ENCODE results near the gene CDC42BPA.

Gene CDC42BPA

GRCh38 chr1:227364657-227365056 lies 46.4 kb upstream of the CDC42BPA start:
- ATAC-seq: no peak
- TF ChIP-seq ZFP3 (CRISPR knock-in tag; IDR thresholded peaks at IDR 0.05): no peak
- TF ChIP-seq PPARA (CRISPR knock-in tag; IDR thresholded peaks at IDR 0.05; ENCODE audit: borderline replicate concordance): no peak
- no peak for TF ChIP-seq SNAI2 (CRISPR knock-in tag; IDR thresholded peaks at IDR 0.05)
- no peak for TF ChIP-seq OSR1 (CRISPR knock-in tag; IDR thresholded peaks at IDR 0.05)
- TF ChIP-seq ZNF8 (CRISPR knock-in tag; IDR thresholded peaks at IDR 0.05): no peak
- no peak for TF ChIP-seq ZNF565 (CRISPR knock-in tag; conservative IDR thresholded peaks at IDR 0.05; ENCODE audit: low read depth)
- no peak for TF ChIP-seq GLIS3 (CRISPR knock-in tag; IDR thresholded peaks at IDR 0.05)
- no peak for TF ChIP-seq RARB (CRISPR knock-in tag; IDR thresholded peaks at IDR 0.05)
- no peak for TF ChIP-seq ISL1 (CRISPR knock-in tag; IDR thresholded peaks at IDR 0.05)
- TF ChIP-seq CSDC2 (CRISPR knock-in tag; IDR thresholded peaks at IDR 0.05): no peak
- TF ChIP-seq ARNTL (CRISPR knock-in tag; IDR thresholded peaks at IDR 0.05; ENCODE audit: borderline replicate concordance, low read depth): no peak
- TF ChIP-seq, protein P1, sequence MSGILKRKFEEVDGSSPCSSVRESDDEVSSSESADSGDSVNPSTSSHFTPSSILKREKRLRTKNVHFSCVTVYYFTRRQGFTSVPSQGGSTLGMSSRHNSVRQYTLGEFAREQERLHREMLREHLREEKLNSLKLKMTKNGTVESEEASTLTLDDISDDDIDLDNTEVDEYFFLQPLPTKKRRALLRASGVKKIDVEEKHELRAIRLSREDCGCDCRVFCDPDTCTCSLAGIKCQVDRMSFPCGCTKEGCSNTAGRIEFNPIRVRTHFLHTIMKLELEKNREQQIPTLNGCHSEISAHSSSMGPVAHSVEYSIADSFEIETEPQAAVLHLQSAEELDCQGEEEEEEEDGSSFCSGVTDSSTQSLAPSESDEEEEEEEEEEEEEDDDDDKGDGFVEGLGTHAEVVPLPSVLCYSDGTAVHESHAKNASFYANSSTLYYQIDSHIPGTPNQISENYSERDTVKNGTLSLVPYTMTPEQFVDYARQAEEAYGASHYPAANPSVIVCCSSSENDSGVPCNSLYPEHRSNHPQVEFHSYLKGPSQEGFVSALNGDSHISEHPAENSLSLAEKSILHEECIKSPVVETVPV (CRISPR knock-in tag; IDR thresholded peaks at IDR 0.05): no peak
- TF ChIP-seq, protein P2, sequence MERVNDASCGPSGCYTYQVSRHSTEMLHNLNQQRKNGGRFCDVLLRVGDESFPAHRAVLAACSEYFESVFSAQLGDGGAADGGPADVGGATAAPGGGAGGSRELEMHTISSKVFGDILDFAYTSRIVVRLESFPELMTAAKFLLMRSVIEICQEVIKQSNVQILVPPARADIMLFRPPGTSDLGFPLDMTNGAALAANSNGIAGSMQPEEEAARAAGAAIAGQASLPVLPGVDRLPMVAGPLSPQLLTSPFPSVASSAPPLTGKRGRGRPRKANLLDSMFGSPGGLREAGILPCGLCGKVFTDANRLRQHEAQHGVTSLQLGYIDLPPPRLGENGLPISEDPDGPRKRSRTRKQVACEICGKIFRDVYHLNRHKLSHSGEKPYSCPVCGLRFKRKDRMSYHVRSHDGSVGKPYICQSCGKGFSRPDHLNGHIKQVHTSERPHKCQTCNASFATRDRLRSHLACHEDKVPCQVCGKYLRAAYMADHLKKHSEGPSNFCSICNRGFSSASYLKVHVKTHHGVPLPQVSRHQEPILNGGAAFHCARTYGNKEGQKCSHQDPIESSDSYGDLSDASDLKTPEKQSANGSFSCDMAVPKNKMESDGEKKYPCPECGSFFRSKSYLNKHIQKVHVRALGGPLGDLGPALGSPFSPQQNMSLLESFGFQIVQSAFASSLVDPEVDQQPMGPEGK (CRISPR knock-in tag; IDR thresholded peaks at IDR 0.05; ENCODE audit: borderline replicate concordance): no peak
- TF ChIP-seq CREB5 (CRISPR knock-in tag; IDR thresholded peaks at IDR 0.05; ENCODE audit: low read depth): no peak
- TF ChIP-seq BACH2 (CRISPR knock-in tag; IDR thresholded peaks at IDR 0.05; ENCODE audit: borderline replicate concordance): no peak
- TF ChIP-seq TOX (CRISPR knock-in tag; IDR thresholded peaks at IDR 0.05; ENCODE audit: borderline replicate concordance): no peak

DNA sequence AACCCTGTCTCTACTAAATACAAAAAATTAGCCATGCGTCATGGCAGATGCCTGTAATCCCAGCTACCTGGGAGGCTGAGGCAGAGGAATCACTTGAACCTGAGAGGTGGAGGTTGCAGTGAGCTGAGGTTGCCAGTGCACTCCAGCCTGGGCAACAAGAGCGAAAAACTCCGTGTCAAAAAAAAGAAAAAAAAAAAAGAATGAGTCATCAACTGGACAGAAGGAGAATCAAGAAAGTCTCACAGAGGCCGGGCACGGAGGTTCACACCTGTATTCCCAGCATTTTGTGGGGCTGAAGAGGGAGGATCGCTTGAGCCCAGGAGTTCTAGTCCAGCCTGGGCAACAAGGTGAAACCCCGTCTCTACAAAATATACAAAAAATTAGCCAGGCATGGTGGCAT lies 45.5 kb upstream of the CDC42BPA start:
- ATAC-seq: no peak
- no peak for TF ChIP-seq ZFP3 (CRISPR knock-in tag; IDR thresholded peaks at IDR 0.05)
- TF ChIP-seq OSR1 (CRISPR knock-in tag; IDR thresholded peaks at IDR 0.05): no peak
- no peak for TF ChIP-seq GLIS3 (CRISPR knock-in tag; IDR thresholded peaks at IDR 0.05)
- TF ChIP-seq ARNTL (CRISPR knock-in tag; IDR thresholded peaks at IDR 0.05; ENCODE audit: borderline replicate concordance, low read depth): no peak
- no peak for TF ChIP-seq ESRRG (CRISPR knock-in tag; IDR thresholded peaks at IDR 0.05)
- no peak for TF ChIP-seq ZFP30 (CRISPR knock-in tag; IDR thresholded peaks at IDR 0.05)
- no peak for TF ChIP-seq CSDC2 (CRISPR knock-in tag; IDR thresholded peaks at IDR 0.05)
- TF ChIP-seq POU6F1 (CRISPR knock-in tag; IDR thresholded peaks at IDR 0.05; ENCODE audit: borderline replicate concordance, low read depth): no peak
- no peak for TF ChIP-seq BACH2 (CRISPR knock-in tag; IDR thresholded peaks at IDR 0.05; ENCODE audit: borderline replicate concordance)
- no peak for TF ChIP-seq RARB (CRISPR knock-in tag; IDR thresholded peaks at IDR 0.05)
- TF ChIP-seq ZC3H10 (CRISPR knock-in tag; IDR thresholded peaks at IDR 0.05): no peak
- no peak for TF ChIP-seq ZNF565 (CRISPR knock-in tag; conservative IDR thresholded peaks at IDR 0.05; ENCODE audit: low read depth)
- no peak for TF ChIP-seq CREB5 (CRISPR knock-in tag; IDR thresholded peaks at IDR 0.05; ENCODE audit: low read depth)
- TF ChIP-seq, protein P2 (CRISPR knock-in tag; IDR thresholded peaks at IDR 0.05; ENCODE audit: borderline replicate concordance): no peak
- TF ChIP-seq ZNF70 (CRISPR knock-in tag; IDR thresholded peaks at IDR 0.05): no peak
- no peak for TF ChIP-seq TOX (CRISPR knock-in tag; IDR thresholded peaks at IDR 0.05; ENCODE audit: borderline replicate concordance)
